Measurements from ENCODE around the gene ADAMTS3.

ADAMTS3 gene

DNA sequence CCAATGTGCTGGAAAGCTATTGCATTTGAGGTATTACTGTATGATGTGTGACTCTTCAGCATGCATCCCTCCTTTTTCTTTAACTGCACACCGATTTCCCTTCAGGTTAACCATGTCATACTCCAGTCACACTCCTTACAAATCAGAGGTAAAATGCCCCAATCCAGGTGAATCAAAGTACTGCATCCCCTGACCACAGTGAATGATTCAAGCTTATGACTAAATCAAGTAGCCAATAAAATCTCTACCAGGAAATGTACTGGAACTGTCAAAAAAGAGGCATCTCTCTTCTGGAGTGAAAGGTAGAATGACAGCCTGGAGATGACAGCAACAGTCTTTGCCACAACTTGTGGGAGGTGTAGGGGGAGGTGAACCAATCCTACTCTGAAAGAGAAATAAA is 10.4 kb downstream of the ADAMTS3 start:
- no peaks in the 10 kb centered on the region for H3K27me3 ChIP-seq (ENCODE audit: control insufficient read depth in 3 of 3, insufficient read depth in 3 of 3, low read depth in 1 of 3, low read length in 3 of 3)
- WGBS, 2 donors (ENCODE audit: extremely low coverage in 2 of 2, insufficient read length in 2 of 2, insufficient replicate concordance in 1 of 2) = no CpG with 5 or more reads among the region's 1 CpG
- no peak overlapping the region for H3K18ac ChIP-seq (ENCODE audit: low read length)
- H2BK15ac ChIP-seq (ENCODE audit: low read length) = no peak overlapping the region
- DNase-seq (ENCODE audit: low spot score) = no peak
- no peak overlapping the region for H3K4ac ChIP-seq (ENCODE audit: low read length)
- no peak overlapping the region for H2AFZ ChIP-seq (ENCODE audit: low read length)
- no peak overlapping the region for H2BK12ac ChIP-seq (ENCODE audit: low read length)
- H3K9ac ChIP-seq (ENCODE audit: low read depth, low read length, poor library complexity) = no peak overlapping the region
- no peak overlapping the region for H3K14ac ChIP-seq (ENCODE audit: low read length)
- no peak overlapping the region for H3K27ac ChIP-seq (replicated peaks; ENCODE audit: low read length)
- H2AK5ac ChIP-seq (ENCODE audit: low read depth, low read length) = no peak overlapping the region
- no peaks in the 10 kb centered on the region for H3K79me1 ChIP-seq (ENCODE audit: low read depth, low read length)
- no peak overlapping the region for H2BK120ac ChIP-seq (ENCODE audit: low read depth, low read length)
- no peak overlapping the region for H3K4me3 ChIP-seq (ENCODE audit: low read length in 2 of 2)
- no peaks in the 10 kb centered on the region for H3K4me1 ChIP-seq (ENCODE audit: control insufficient read depth in 2 of 2, insufficient read depth in 1 of 2, low read depth in 1 of 2, low read length in 2 of 2)
- H2BK5ac ChIP-seq (ENCODE audit: low read length) = no peak overlapping the region
- H3K9me3 ChIP-seq (replicated peaks in 1 of 2; ENCODE audit: control insufficient read depth in 2 of 2, insufficient read depth in 1 of 2, low read depth in 1 of 2, low read length in 2 of 2) = peaks cover 0 to 9% of the 10 kb centered on the region in 2 donors
- no peak overlapping the region for H3K4me2 ChIP-seq (ENCODE audit: insufficient read depth, low read length, poor library complexity, severe bottlenecking)
- no peak overlapping the region for H3K23ac ChIP-seq (ENCODE audit: low read depth, low read length, poor library complexity)
- no peak overlapping the region for H4K91ac ChIP-seq (ENCODE audit: low read depth, low read length, poor library complexity)
- H3K36me3 ChIP-seq (replicated peaks in 1 of 2; ENCODE audit: control insufficient read depth in 2 of 2, insufficient read depth in 2 of 2, low read length in 2 of 2) = no peaks in the 10 kb centered on the region
- no peak overlapping the region for H4K8ac ChIP-seq (ENCODE audit: low read depth, low read length)

DNA sequence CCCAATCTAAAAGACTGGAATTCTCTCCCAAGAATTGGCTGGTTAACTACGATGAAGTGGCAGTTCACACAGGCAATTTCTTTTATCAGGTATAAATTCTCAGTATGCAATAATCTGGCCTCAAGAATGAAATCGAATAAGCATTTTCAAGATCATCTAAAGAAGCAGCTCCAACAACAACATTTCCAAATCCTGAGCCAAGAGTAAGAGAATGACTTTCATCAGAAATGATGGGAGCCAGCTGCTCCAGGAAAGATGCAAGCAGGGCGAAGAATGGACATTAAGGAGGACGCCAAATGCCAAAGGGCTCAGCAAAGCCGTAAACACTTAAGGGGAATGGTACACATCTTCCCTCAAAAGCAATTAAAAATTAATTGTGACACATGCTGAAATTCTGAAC is 12.0 kb downstream of the ADAMTS3 start:
- Histone ChIP-seq H3K18ac (ENCODE audit: low read length) (no peak overlapping the region), H3K4ac (ENCODE audit: low read length) (no peak overlapping the region), H2BK15ac (ENCODE audit: low read length) (no peak overlapping the region), H3K9ac (ENCODE audit: low read depth, low read length, poor library complexity) (no peak overlapping the region), H3K14ac (ENCODE audit: low read length) (no peak overlapping the region), H3K23ac (ENCODE audit: low read depth, low read length, poor library complexity) (no peak overlapping the region), H3K4me2 (ENCODE audit: insufficient read depth, low read length, poor library complexity, severe bottlenecking) (no peak overlapping the region), H4K91ac (ENCODE audit: low read depth, low read length, poor library complexity) (no peak overlapping the region), H3K27me3 (ENCODE audit: control insufficient read depth in 3 of 3, insufficient read depth in 3 of 3, low read depth in 1 of 3, low read length in 3 of 3) (no peaks in the 10 kb centered on the region), H3K27ac (replicated peaks; ENCODE audit: low read length) (no peak overlapping the region), H3K79me1 (ENCODE audit: low read depth, low read length) (no peaks in the 10 kb centered on the region), H3K4me1 (ENCODE audit: control insufficient read depth in 2 of 2, insufficient read depth in 1 of 2, low read depth in 1 of 2, low read length in 2 of 2) (no peaks in the 10 kb centered on the region), H2BK120ac (ENCODE audit: low read depth, low read length) (no peak overlapping the region), H4K8ac (ENCODE audit: low read depth, low read length) (no peak overlapping the region), H2AFZ (ENCODE audit: low read length) (no peak overlapping the region), H3K36me3 (replicated peaks in 1 of 2; ENCODE audit: control insufficient read depth in 2 of 2, insufficient read depth in 2 of 2, low read length in 2 of 2) (no peaks in the 10 kb centered on the region), H2BK12ac (ENCODE audit: low read length) (no peak overlapping the region), H2AK5ac (ENCODE audit: low read depth, low read length) (no peak overlapping the region), H3K4me3 (ENCODE audit: low read length in 2 of 2) (no peak overlapping the region), H3K9me3 (replicated peaks in 1 of 2; ENCODE audit: control insufficient read depth in 2 of 2, insufficient read depth in 1 of 2, low read depth in 1 of 2, low read length in 2 of 2) (peaks cover 0 to 9% of the 10 kb centered on the region in 2 donors), H2BK5ac (ENCODE audit: low read length) (no peak overlapping the region)
- no peak for DNase-seq (ENCODE audit: low spot score)
- no CpG with 5 or more reads among the region's 5 CpGs for WGBS, 2 donors (ENCODE audit: extremely low coverage in 2 of 2, insufficient read length in 2 of 2, insufficient replicate concordance in 1 of 2)

DNA sequence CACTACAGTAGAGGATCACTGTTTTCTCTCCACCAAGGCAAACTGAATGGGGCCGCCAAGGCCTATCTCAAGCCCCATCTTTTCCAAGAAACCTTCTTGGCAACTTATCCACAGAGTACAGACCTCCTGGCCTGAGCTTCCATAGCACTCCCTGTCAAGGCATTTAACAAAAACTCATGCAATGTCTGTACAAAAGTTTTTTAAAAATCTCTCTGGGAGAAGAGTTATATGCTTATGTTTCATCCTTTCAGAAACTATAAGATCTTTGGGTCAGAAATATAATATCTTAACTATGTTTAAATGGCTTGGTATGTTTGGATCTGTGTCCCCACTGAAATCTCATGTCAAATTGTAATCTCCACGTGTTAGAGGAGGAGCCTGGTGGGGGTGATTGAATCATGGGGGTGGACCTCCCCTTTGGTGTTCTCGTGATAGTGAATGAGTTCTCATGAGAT is 13.6 kb downstream of the ADAMTS3 start:
- Histone ChIP-seq H3K4me1 (ENCODE audit: control insufficient read depth in 2 of 2, insufficient read depth in 1 of 2, low read depth in 1 of 2, low read length in 2 of 2) (no peaks in the 10 kb centered on the region), H3K9me3 (replicated peaks in 1 of 2; ENCODE audit: control insufficient read depth in 2 of 2, insufficient read depth in 1 of 2, low read depth in 1 of 2, low read length in 2 of 2) (peaks cover 0 to 9% of the 10 kb centered on the region in 2 donors), H3K79me1 (ENCODE audit: low read depth, low read length) (no peaks in the 10 kb centered on the region), H3K27me3 (ENCODE audit: control insufficient read depth in 3 of 3, insufficient read depth in 3 of 3, low read depth in 1 of 3, low read length in 3 of 3) (no peaks in the 10 kb centered on the region), H3K23ac (ENCODE audit: low read depth, low read length, poor library complexity) (no peak overlapping the region), H3K18ac (ENCODE audit: low read length) (no peak overlapping the region), H4K91ac (ENCODE audit: low read depth, low read length, poor library complexity) (no peak overlapping the region), H2BK12ac (ENCODE audit: low read length) (no peak overlapping the region), H3K9ac (ENCODE audit: low read depth, low read length, poor library complexity) (no peak overlapping the region), H3K4me2 (ENCODE audit: insufficient read depth, low read length, poor library complexity, severe bottlenecking) (no peak overlapping the region), H2BK5ac (ENCODE audit: low read length) (no peak overlapping the region), H3K4ac (ENCODE audit: low read length) (no peak overlapping the region), H4K8ac (ENCODE audit: low read depth, low read length) (no peak overlapping the region), H3K4me3 (ENCODE audit: low read length in 2 of 2) (no peak overlapping the region), H2AK5ac (ENCODE audit: low read depth, low read length) (no peak overlapping the region), H2BK120ac (ENCODE audit: low read depth, low read length) (no peak overlapping the region), H3K14ac (ENCODE audit: low read length) (no peak overlapping the region), H3K36me3 (replicated peaks in 1 of 2; ENCODE audit: control insufficient read depth in 2 of 2, insufficient read depth in 2 of 2, low read length in 2 of 2) (no peaks in the 10 kb centered on the region), H2BK15ac (ENCODE audit: low read length) (no peak overlapping the region), H2AFZ (ENCODE audit: low read length) (no peak overlapping the region), H3K27ac (replicated peaks; ENCODE audit: low read length) (no peak overlapping the region)
- WGBS, 2 donors (ENCODE audit: extremely low coverage in 2 of 2, insufficient read length in 2 of 2, insufficient replicate concordance in 1 of 2) = no CpG with 5 or more reads among the region's 3 CpGs
- no peak for DNase-seq (ENCODE audit: low spot score)

DNA sequence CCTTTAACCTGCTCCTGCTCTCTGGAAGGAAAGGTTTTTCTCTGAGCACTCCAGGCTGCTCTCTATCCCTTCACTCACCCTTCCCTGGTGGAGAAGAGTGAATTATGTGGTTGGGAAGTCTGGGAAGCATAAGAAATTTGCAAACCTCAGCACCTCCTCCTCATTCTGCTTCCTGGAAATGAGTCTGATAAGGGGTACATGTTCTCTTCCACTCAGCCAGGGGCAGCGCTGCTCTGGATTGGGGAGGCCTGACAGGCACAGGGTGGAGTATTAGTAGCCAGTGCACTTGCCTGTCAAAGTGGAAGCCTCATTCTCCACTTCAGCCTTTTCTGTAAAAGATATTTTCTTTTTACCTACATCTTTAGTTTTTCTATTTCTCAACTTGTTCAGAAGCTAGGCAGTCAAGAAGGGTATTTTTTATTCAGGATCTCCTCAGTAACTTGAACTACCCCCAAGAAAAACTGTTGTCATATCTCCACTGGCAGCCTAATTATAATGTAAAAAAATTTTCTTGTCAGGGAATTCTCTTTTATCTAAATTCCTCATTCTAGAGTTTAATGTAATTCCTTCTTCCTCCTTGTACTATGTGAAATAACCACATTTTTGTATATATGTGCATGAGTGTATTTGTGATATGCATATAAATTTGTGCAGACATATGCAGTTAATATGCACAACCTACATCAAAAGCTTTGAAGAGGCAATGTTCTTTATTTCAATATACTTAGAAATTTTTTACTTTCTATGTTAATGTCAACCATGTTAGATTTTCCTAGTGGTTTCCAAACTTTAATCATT is 15.3 kb downstream of the ADAMTS3 start:
- H3K4me2 ChIP-seq (ENCODE audit: insufficient read depth, low read length, poor library complexity, severe bottlenecking) = no peak overlapping the region
- DNase-seq (ENCODE audit: low spot score) = no peak
- H3K36me3 ChIP-seq (replicated peaks in 1 of 2; ENCODE audit: control insufficient read depth in 2 of 2, insufficient read depth in 2 of 2, low read length in 2 of 2) = no peaks in the 10 kb centered on the region

More for the DNA sequence above, 15.3 kb downstream of the ADAMTS3 start:
- Histone ChIP-seq H4K91ac (ENCODE audit: low read depth, low read length, poor library complexity) (no peak overlapping the region), H3K27ac (replicated peaks; ENCODE audit: low read length) (no peak overlapping the region), H2BK120ac (ENCODE audit: low read depth, low read length) (no peak overlapping the region), H3K9me3 (replicated peaks in 1 of 2; ENCODE audit: control insufficient read depth in 2 of 2, insufficient read depth in 1 of 2, low read depth in 1 of 2, low read length in 2 of 2) (peaks cover 0 to 4% of the 10 kb centered on the region in 2 donors), H3K4me3 (ENCODE audit: low read length in 2 of 2) (no peak overlapping the region), H3K4me1 (ENCODE audit: control insufficient read depth in 2 of 2, insufficient read depth in 1 of 2, low read depth in 1 of 2, low read length in 2 of 2) (no peaks in the 10 kb centered on the region), H3K27me3 (ENCODE audit: control insufficient read depth in 3 of 3, insufficient read depth in 3 of 3, low read depth in 1 of 3, low read length in 3 of 3) (no peaks in the 10 kb centered on the region), H2AFZ (ENCODE audit: low read length) (no peak overlapping the region), H3K14ac (ENCODE audit: low read length) (no peak overlapping the region), H3K23ac (ENCODE audit: low read depth, low read length, poor library complexity) (no peak overlapping the region), H2BK5ac (ENCODE audit: low read length) (no peak overlapping the region), H2BK15ac (ENCODE audit: low read length) (no peak overlapping the region), H3K4ac (ENCODE audit: low read length) (no peak overlapping the region), H2AK5ac (ENCODE audit: low read depth, low read length) (no peak overlapping the region), H4K8ac (ENCODE audit: low read depth, low read length) (no peak overlapping the region), H2BK12ac (ENCODE audit: low read length) (no peak overlapping the region), H3K9ac (ENCODE audit: low read depth, low read length, poor library complexity) (no peak overlapping the region), H3K79me1 (ENCODE audit: low read depth, low read length) (no peaks in the 10 kb centered on the region), H3K18ac (ENCODE audit: low read length) (no peak overlapping the region)
- no CpG with 5 or more reads among the region's 1 CpG for WGBS, 2 donors (ENCODE audit: extremely low coverage in 2 of 2, insufficient read length in 2 of 2, insufficient replicate concordance in 1 of 2)
